ENCODE data around the gene IKZF4. TPM values are rescaled to one million over a fixed set of nuclear protein-coding genes. Genes with fewer than 3 reads are reported as not detected.
"Not testable (repeated sequence)": the region's sequence is repeated elsewhere in the genome, so short reads cannot be mapped to it uniquely, and the experiment has no call there.

IKZF4 gene
- total RNA-seq = 33.2 and 37.8 TPM in 2 replicates

DNA sequence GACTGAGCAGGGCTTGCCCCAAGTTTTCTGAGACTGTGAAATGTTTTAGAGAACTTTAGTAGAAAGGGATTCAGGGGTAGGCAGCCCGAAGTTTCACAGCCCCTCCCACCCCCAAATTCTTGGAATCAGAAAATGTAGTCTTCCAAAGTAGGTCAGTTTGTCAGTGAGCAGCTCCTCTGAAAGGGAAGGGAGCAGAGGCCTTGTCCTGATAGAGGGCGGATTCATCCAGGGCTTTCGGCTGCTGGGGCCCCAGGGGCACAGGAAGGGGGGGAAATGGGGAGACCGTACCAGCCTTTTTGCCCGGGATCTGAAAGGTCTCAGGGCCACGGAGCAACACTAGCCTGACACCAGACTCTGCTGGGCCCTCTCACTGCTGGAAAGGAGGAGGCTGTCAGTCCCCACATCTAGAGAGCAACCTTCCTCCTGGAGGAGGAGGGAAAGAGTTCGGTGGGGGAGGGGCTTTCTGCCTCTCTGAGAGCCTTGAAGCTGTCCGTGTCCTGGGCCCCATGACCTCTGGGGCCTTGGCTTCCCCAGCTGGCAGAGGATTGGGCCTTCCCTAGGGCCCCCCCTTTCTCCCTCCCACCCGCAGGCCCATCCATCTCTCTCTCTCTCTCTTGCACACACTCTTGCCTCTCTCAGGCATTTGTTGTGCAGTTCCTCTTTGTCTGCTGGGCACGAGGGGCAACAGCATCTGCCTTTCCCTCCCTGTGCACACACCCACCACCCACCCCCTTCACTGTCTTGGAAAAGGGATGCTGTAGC is at the start of gene IKZF4:
Gene IKZF4, plus strand, starts transcription at position 621 of the 762 bp plus-strand sequence. CDS start 451 bp downstream, outside the sequence.
- intact Hi-C loops (cut with micrococcal nuclease) = loop anchor here (1.0 to 5.0 kb wide), 3 partner anchors 13 to 193 kb away; partner anchors contain the start of genes DNAJC14 and RPS26

DNA sequence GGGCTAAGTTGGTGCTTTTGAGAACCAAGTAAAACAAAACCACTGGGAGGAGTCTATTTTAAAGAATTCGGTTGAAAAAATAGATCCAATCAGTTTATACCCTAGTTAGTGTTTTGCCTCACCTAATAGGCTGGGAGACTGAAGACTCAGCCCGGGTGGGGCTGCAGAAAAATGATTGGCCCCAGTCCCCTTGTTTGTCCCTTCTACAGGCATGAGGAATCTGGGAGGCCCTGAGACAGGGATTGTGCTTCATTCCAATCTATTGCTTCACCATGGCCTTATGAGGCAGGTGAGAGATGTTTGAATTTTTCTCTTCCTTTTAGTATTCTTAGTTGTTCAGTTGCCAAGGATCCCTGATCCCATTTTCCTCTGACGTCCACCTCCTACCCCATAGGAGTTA is 48.8 kb upstream of the IKZF4 start:
- intact Hi-C loops (cut with micrococcal nuclease) = loop anchor here (2.0 to 5.0 kb wide), 7 partner anchors 187 to 1780 kb away; partner anchors contain the start of genes CDK4, DDIT3, MBD6 and MYL6

DNA sequence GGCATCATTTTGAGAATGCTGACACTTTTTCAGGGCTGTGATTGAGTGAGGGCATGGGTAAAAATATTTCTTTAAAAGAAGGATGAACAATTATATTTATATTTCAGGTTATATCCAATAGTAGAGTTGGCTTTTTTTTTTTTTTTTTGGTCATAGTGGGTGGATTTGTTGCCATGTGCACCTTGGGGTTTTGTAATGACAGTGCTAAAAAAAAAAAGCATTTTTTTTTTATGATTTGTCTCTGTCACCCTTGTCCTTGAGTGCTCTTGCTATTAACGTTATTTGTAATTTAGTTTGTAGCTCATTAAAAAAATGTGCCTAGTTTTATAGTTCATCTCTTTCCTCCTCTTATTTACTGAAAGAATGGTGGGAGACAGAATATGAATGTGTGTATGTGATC is 48.4 kb upstream of the IKZF4 start:
- intact Hi-C loops (cut with micrococcal nuclease) = loop anchor here (2.0 to 5.0 kb wide), 7 partner anchors 186 to 1780 kb away; partner anchors contain the start of genes CDK4, DDIT3, MBD6 and MYL6

DNA sequence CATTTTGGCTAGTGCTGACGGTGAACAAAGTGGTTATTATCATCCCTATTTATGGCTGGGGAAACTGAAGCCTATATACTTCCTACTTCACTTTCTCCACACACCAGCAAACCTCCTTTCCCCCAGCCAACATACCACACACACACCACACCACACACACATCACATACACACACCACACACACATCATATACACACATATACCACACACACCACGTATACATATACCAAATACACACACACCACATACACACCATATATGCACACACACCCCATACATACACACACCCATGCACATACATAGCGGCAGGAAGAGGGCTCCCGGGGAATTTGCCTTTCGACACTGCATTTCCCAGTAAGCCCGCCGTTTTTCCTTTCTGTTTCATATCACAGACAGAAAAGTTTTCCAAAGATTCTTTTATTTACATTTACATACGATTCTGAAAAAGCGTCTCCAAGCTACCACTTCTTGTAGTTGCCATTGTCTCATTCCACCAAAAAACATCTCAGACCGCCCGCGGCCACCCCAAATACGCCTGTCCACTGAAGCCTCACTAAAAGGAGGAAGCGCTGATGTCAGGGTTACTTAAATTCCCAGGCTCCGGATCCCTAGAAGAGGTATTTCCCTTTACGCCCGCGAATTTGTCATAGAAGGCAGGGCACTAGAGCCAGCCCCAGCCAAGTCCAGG is 47.8 kb upstream of the IKZF4 start:
- intact Hi-C loops (cut with micrococcal nuclease) = loop anchor here (1.0 to 5.0 kb wide), 25 partner anchors 23 to 1779 kb away; partner anchors contain the start of genes BLOC1S1, CDK4, COQ10A and CS

DNA sequence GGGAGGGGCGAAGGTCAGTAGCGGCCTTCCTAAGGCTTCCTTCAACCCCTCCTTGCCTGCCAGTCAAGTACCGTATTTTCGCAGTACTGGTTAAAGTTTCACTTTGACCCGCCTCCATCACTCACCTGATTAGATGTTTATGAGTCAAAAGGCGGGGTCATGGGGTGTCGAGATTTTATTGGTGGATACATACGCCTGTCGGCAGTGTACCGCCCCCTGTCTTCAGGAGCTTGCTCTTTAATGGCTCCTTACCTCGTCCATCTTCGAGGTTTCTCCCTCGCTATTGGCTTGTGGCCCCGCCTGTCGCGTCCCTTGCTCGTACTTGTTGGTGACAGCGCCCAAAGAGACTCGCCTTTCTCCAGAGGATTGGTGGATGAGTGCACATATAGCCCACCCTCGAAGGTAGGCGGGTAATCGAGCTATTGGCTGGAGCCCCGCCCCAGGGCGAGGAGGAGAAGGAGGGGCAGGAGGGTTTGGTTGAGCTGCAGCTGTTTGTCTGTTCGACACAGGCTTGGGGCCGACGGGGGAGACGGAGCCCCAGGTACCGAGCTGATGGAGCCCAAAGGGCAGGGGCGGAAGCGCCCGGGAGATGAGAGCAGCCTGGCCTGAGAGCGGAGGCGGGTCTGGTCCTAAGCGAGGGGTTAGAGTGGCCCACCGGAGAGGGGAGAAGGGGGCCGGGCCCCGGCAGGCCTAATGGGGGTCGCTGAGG is 47.1 kb upstream of the IKZF4 start, which contains the start of gene RAB5B:
Gene RAB5B, plus strand, starts transcription at position 480 of the 709 bp plus-strand sequence. CDS start 12,883 bp downstream, outside the sequence.
- intact Hi-C loops (cut with micrococcal nuclease) = loop anchor here (1.0 to 5.0 kb wide), 26 partner anchors 7 to 1779 kb away; partner anchors contain the start of genes BLOC1S1, CDK2, CDK4 and COQ10A

DNA sequence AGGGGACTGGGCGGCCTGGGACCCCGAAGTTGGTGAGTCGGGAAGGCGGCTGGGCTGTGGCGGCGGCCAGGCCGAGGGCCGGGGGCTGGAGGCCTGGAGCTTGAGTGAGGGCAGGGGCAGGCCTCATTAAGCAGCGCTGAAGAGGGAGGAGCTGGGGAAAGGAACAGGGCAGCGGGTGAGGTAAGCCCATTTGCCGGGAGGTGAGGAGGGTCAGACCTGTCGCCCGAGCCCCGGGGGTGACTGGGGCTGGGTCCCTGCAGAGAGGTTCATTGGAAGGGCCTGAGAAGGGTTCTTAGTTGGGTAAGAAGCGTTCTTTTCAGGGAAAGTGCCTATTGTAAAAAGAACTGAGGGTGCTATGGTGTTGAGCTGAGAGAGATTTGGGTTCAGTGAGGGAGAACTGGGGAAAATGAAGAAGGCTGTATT is 46.5 kb upstream of the IKZF4 start:
- intact Hi-C loops (cut with micrococcal nuclease) = loop anchor here (1.0 to 5.0 kb wide), 4 partner anchors 8 to 1778 kb away; partner anchors contain the start of genes CDK2, CDK4, DDIT3 and MBD6

DNA sequence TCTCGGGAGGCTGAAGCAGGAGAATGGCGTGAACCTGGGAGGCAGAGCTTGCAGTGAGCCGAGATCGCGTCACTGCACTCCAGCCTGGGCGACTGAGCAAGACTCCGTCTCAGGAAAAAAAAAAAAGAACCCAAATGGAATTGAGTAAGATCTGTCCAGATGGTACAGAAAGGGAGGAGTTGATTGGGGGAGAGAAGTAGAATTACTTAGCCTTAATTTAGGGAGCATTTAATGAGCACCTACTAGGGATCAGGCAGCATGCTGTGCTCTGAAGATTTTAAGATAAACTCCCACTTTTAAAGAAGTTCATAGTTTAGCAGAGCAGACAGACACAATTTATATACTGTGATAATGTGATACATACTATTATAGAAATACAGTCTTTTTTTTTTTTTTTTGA is 42.5 kb upstream of the IKZF4 start:
- intact Hi-C loops (cut with micrococcal nuclease) = no loop called here

DNA sequence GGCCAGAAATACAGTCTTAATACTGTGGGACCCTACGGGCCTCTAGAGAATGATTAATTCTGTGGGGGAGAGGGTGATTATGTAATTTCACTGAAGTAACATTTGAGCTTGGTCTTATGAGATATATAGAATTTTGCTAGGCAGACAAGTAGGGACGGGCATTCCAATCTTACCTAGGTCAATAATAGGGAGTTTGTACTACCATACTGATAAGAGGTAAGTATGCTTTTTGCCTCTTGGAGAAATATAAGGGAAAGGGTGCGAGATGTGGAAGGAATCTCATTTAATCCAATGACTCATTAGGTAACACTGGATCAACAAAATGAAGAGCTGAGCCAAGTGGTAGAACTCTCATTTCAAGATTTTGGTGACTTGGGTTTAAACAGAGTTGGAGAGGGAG is 41.8 kb upstream of the IKZF4 start:
- intact Hi-C loops (cut with micrococcal nuclease) = no loop called here

DNA sequence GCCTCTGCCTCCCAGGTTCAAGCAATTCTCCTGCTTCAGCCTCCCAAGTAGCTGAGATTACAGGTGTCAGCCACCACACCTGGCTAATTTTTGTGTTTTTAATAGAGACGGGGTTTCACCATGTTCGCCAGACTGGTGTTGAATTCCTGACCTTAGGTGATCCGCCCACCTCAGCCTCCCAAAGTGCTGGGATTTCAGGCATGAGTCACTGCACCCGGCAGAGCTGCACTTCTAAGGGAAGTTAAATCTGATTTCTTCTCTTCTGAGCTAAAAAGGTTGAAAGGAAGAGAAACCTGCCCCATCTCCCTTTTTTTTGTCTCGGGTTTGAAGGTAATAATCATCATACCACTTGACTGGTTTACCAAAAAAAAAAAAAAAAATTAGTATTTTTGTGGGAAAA is 39.0 kb upstream of the IKZF4 start:
- intact Hi-C loops (cut with micrococcal nuclease) = not testable (repeated sequence)

DNA sequence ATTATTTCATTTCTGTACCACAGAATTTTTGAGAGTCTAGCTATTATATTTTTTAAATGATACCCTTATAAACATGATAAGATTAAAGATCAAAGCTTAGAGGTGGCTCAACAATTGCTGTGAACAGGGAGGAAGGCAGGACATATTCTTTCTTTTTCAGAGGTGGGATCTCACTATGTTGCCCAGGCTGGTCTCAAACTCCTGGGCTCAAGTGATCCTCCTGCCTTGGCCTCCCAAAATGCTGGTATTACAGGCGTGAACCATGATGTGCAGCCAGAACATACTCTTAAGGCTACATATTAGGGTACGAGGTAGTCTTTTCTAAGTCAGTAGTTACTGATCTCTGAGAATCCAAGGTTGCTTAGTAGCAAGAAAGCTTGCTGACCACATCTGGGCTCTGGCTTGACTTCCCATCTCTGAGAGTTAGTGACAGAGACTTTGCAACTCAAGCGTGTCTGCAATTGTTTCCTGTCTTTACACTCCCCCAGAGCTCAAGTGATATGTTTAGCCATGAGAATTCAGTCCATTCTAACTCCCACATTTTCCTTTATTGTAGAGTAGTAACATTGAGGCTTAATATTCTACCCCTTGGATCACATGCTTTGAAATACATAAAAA is 38.4 kb upstream of the IKZF4 start:
- intact Hi-C loops (cut with micrococcal nuclease) = no loop called here

DNA sequence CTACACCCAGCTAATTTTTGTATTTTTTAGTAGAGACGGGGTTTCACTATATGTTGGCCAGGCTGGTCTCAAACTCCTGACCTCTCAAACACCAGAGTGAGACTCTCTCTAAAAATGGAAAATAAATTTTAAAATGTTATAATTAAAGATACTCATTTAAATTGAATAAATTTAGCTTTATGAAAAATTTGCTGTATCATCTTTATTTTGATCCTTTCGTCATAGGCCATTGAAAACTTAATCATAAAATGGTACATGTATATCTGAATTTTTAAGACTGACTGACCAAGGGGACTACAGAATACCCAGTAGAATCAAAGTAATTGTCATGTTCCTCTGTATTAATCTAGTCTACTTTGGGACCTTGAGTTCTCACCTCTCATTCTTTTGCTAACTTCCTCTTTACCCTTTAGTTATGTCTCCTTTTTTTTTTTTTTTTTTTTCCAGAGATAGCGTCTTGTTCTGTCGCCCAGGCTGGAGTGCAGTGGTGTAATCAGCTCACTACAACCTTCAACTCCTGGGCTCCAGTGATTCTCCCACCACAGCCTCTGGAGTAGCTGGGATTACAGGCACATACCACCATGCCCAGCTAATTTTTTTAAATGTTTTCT is 37.5 kb upstream of the IKZF4 start:
- intact Hi-C loops (cut with micrococcal nuclease) = no loop called here

DNA sequence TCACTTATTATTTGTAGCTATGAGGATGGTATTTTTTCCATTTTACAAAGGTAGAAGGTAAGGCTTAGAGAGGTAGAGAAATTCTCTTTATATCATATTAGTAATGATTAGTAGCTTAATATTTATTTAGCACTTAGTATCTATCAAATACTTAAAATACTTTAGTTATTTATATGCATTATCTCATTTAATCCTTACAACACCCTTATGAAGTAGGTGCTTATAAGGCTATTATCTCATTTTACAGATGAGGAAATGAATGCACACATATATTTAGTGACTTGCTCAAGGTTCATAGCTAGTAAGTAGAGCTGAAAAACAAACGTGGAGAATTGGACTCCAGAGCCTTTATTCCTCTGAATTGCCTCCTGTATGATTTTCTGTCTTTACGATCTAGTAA is 36.0 kb upstream of the IKZF4 start:
- intact Hi-C loops (cut with micrococcal nuclease) = no loop called here

DNA sequence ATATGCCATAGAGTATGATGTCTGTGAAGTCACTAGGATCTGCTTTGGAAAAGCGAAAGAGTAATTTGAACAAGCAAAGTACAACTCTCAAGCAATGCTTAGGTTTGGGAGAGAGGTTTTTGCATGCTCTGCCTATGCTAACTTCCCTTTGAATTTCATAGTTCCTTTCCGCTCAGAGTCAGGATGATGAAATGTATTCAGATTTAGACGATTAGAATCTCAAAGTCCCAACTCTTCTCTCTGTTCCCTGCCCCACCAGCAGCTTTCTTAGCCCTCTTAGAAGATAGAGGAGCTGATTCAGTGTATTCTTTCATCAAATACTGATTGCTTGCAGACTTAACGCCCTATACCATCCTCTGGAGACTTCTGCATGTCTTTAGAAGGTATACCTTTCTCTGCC is 35.5 kb upstream of the IKZF4 start:
- intact Hi-C loops (cut with micrococcal nuclease) = no loop called here

DNA sequence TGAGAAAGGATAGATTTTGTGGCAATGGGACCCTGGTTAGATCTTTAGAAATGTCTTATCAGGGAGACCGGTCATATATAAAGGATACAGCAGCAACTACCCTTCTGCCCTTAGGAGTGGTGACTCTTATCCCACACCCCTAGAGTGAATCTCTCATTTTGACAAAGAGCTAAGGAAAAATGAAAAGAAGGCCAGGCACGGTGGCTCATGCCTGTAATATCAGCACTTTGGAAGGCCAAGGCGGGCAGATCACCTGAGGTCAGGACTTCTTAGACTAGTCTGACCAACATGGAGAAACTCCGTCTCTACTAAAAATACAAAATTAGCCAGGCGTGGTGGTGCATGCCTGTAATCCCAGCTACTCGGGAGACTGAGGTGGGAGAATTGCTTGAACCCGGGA is 34.9 kb upstream of the IKZF4 start:
- intact Hi-C loops (cut with micrococcal nuclease) = not testable (repeated sequence)

DNA sequence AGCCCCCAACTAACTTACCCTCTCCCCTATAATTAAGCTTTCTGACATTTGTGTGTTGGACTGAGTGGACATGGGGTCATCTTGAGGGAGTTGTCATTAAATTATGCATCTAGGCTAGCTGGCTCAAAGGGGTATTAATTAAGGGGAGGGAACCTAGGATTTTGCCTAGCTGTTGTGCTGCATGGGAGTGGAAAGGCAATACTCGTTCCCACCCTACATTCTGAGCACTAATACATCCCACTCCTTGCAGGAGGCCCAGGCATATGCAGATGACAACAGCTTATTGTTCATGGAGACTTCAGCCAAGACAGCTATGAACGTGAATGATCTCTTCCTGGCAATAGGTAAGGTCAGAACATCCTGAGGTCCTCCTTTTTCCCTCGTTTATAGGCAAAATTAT is 29.7 kb upstream of the IKZF4 start:
- intact Hi-C loops (cut with micrococcal nuclease) = no loop called here

DNA sequence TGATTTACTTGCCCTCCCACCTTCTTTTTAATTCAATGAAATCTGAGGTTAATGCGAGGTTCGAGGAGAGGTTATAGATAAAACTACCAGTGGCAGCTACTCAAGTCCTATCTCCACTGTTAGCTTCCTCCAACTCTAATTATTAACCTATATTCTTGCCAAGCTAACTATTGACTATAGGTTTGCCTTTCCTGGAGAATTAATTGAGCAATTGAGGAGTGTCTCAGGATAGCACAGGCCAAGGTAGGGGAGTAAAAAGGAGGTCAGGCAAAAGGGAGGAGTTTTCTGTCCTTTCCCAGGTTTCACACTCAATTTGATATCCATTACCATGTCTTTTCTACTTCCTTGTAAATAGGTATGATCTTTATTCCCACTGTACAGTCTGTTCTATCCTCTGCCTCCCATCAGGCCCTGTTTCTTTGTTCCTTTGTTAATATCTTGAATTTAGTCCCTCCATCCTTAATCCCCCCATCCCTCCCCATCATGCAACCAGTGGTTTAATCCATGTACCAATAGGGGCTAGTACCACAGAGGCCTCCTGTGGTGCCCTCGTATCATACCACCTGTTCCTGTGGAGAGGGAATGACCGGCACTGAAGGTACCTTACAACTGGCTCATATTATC is 27.5 kb upstream of the IKZF4 start:
- intact Hi-C loops (cut with micrococcal nuclease) = no loop called here

DNA sequence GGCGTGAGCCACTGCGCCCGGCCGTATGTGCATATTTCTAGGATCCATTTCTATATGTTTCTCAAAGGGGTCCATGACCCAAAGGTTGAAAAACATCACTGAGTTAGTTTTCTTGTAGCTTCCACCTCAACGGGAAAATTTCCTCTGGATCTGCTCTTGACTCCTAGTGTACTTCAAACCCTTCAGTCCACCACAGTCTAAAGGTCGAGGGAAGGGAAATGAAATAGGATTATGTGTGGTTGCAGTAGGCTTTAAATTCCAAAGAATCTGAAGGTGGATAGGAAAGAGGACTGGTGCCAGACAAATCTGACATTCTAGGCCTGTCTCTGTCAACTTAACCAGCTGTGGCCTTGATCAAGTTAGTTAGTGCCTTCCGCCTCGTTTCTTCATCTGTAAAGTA is 25.5 kb upstream of the IKZF4 start:
- intact Hi-C loops (cut with micrococcal nuclease) = no loop called here

DNA sequence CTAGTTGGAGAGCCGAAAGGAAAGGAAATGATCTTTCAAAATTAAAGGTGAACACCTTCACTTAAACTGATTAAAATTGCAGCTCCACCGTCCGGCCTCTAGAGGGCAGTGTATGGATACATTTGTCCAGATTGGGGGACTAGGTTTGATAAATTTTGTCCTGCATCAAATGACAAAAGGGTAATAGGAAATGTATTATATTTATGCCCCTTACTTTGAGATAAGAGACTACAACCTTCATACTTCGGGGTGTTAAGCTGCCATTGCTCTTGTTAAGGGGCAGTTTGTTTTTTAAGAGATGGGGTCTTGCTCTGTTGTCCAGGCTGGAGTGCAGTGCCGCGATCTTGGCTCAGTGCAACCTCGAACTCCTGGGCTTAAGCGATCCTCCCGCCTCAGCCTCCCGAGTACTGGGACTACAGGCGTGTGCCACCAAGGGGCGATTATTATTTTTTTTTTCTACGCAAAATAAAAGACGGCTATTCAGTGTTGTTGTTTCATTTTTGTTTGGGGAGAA is 24.6 kb upstream of the IKZF4 start:
- intact Hi-C loops (cut with micrococcal nuclease) = loop anchor here (1.0 to 2.0 kb wide), 9 partner anchors 11 to 258 kb away; partner anchors contain the start of genes DGKA, RPS26 and ZC3H10

DNA sequence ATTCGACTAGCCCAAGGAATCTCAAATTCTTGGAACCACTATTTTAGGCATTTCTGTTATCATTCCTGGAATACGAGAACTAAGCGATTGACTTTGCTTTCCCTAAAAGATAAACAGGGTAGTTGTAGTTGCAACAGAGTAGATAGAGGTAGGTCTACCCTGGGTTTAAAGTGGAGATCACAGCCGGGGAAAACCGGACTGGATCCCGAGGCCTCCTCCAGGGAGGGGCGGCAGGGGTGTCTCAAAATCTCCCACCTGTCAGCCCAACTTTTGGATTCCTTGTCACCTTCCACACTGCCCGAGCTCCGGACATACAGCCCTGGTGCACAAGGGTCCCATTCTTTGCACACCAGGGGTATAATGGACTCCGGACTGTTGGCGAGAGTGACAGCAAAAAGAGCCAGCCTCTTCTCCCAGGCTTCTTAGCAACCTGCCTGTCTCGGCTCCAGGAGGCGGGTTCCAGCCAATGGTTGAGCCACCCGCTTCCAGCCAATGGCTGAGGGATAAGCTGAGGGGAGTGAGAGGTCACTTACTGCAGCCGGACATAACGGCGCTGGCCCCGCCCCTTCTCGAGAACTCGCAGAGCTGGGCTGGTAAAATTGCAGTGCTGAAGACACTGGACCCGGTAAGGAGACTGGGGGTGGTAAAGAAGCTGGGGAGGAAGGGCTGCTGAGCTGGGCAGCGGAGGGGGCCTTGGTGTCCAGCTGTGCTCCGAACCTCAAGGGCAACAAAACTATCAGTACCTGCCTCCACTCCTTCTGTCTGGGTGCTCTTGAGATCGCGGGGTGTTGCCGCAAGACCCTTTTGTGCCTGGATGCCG is 23.9 kb upstream of the IKZF4 start, which contains the start of gene SUOX:
Gene SUOX, plus strand, starts transcription at position 562 of the 820 bp plus-strand sequence. CDS start 4,946 bp downstream, outside the sequence.
- intact Hi-C loops (cut with micrococcal nuclease) = loop anchor here (1.0 to 2.0 kb wide), 9 partner anchors 10 to 259 kb away; partner anchors contain the start of genes DGKA, RPS26 and ZC3H10
